Hematopoietic multipotent progenitor cell treated with erythropoietin and hydrocortisone succinate and interleukin-3 and kit ligand, for 6 days (in vitro differentiated cells): Measurements from ENCODE around the gene RIN1.
A peak's percentile ranks its signal among the peaks of the same experiment; 100 is the strongest.
"Not testable (repeated sequence)": the region's sequence is repeated elsewhere in the genome, so short reads cannot be mapped to it uniquely, and the experiment has no call there.

Source experiments
- DNase-seq: peaks from one replicate; pipeline ENCODE4 v3.0.0-alpha.2; 2015

Gene RIN1, protein sequence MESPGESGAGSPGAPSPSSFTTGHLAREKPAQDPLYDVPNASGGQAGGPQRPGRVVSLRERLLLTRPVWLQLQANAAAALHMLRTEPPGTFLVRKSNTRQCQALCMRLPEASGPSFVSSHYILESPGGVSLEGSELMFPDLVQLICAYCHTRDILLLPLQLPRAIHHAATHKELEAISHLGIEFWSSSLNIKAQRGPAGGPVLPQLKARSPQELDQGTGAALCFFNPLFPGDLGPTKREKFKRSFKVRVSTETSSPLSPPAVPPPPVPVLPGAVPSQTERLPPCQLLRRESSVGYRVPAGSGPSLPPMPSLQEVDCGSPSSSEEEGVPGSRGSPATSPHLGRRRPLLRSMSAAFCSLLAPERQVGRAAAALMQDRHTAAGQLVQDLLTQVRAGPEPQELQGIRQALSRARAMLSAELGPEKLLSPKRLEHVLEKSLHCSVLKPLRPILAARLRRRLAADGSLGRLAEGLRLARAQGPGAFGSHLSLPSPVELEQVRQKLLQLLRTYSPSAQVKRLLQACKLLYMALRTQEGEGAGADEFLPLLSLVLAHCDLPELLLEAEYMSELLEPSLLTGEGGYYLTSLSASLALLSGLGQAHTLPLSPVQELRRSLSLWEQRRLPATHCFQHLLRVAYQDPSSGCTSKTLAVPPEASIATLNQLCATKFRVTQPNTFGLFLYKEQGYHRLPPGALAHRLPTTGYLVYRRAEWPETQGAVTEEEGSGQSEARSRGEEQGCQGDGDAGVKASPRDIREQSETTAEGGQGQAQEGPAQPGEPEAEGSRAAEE

DNA sequence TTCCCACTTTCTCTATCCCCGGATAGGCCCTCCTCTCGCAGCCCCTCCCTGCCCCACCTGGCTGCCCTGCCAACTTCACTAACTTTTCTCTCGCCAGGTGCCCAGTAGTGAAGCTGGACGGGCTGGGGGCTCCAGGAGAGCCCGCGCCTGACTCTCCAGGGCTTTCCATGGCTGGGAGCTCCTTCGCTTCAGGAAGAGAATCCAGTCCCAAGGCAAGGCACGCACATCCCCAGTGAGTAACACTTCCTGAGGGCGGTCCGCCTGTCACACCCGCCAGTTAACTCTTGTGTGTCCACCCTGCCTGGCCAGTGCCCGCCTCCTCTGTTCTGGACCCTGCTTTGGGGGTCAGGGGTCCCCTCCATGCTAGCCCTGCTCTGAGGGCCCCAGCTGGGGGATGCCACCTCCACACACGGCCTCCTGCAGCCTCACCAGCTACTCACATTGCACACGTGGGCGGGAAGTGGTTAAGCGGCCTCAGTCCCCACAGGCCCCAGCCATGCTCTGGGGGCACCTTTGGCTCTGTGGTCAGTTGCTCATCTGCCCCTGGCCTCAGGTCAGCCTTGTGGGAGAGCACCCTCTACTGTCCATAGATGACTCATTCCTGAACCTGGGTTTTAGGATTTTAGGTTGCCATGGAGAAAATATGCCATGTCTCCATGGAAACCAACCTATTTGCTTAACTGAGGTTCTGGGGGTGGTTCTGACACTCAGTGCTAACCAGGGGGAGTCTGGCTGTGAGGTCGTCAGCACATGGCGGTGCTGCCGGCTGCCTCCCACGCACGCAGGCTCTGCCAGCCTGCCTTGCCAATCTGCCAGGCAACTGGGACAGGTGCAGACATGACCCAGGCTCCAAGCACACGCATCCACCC is at the start of gene RIN1:
Gene RIN1 (minus strand): TSS at position 201 of the 869 bp plus-strand sequence. CDS start 32 bp downstream, at position 169.
- peak; percentile 58 for DNase-seq

DNA sequence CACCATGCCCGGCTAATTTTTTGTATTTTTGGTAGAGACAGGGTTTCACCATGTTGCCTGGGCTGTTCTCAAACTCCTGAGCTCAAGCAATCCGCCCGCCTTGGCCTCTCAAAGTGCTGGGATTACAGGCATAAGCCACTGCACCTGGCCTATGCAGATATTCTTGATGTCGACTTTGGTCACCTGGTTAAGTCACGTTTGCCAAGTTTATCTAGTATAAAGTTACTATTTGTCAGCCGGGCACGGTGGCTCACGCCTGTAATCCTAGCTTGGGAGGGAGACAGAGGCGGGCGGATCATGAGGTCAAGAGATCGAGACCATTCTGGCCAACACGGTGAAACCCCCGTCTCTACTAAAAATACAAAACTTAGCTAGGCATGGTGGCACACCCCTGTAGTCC is 48.1 kb upstream of the RIN1 start:
- DNase-seq = not testable (repeated sequence)

DNA sequence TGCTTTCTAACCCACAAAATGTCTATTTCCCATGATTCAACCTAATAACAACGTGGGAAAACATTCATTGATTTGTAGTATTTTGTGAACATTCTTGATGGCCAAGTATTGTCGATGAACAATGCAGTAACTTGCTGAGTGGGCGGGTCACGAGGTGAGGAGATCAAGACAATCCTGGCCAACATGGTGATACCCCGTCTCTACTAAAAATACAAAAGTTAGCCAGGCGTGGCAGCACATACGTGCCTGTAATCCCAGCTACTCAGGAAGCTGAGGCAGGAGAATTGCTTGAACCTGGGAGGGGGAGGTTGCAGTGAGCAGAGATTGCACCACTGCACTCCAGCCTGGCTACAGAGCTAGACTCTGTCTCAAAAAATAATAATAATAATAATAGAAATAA is 44.0 kb upstream of the RIN1 start:
- not testable (repeated sequence) for DNase-seq

DNA sequence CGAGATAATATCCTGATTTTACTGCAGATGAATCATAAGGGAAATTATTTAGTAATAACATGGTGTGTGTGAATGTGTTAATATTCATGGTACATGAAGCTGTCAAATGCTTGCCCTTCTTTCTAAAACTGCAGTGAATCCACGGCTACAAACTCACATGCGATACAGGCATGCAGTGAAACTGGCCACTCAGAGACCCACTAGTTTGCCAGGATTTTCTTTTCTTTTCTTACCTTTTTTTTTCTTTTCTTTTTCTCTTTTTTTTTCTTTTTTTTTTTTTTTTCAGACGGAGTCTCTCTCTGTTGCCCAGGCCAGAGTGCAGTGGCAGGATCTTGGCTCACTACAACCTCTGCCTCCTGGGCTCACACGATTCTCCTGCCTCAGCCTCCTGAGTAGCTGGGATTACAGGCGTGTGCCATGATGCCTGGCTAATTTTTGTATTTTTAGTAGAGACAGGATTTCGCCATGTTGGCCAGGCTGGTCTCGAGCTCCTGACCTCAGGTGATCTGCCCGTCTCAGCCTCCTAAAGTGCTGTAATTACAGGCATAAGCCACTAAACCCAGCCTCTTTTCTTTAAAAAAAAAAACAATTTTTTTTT is 37.6 kb upstream of the RIN1 start:
- not testable (repeated sequence) for DNase-seq

DNA sequence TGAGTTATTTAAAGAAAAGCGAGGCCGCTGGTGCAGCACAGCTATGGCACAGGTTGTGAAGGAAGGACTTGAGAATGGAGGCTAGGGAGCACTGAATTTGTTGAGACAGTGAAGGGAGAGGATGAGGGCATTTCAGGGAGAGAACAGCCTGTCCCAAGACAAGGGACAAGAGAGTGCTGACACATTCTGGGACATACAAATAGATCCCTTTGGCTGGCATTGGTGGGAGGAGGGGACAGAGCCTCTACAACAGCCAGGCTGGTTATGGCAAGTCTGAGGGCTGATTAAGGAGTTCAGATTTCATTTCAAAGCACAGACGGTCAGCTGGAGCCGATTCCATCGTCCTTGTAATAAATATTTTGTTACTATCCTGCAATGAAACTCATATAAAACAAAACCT is 37.0 kb upstream of the RIN1 start:
- DNase-seq = no peak

DNA sequence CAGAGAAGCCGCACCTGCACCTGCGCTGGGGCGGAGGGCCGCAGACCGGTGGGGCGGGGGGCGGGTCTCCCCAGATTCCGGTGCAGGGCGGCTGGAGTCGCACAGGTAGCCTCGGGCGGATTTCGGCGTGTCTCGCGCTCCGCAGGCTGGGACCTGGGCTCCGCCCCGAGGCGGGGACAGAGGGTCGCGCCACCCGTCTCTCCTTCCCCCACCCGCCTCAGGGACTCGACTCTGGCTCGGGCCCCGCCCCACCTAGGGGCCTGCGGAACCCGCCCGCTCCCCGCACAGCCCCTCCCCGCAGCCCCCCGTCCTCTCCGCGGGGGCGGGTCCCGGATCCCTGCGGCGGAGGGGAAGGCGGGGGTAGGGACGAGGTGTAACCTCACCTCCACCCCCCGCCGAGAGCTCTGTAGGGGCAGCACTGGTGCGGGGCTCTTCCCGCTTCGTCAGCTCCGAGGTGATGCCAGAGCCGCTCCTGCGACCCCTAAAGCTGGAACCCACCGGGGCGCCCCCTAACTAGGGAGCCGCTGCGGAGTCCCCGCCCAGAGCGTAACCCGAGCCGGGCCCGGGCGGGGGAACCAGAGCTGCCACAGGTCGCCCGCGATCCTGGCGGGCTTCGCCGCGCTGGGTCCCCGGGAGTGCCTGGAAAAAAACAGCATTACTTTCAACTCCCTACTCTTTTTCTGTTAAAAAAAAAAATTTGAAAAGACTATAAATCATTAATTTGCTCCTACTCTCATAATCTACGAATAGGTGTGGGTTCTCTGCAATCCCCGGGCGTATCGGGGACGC is 35.6 kb upstream of the RIN1 start, which contains the start of gene SLC29A2:
Gene SLC29A2 (minus strand): TSS at position 134 of the 789 bp plus-strand sequence. CDS start 169 bp downstream, outside the sequence.
- DNase-seq = peak; percentile 87

DNA sequence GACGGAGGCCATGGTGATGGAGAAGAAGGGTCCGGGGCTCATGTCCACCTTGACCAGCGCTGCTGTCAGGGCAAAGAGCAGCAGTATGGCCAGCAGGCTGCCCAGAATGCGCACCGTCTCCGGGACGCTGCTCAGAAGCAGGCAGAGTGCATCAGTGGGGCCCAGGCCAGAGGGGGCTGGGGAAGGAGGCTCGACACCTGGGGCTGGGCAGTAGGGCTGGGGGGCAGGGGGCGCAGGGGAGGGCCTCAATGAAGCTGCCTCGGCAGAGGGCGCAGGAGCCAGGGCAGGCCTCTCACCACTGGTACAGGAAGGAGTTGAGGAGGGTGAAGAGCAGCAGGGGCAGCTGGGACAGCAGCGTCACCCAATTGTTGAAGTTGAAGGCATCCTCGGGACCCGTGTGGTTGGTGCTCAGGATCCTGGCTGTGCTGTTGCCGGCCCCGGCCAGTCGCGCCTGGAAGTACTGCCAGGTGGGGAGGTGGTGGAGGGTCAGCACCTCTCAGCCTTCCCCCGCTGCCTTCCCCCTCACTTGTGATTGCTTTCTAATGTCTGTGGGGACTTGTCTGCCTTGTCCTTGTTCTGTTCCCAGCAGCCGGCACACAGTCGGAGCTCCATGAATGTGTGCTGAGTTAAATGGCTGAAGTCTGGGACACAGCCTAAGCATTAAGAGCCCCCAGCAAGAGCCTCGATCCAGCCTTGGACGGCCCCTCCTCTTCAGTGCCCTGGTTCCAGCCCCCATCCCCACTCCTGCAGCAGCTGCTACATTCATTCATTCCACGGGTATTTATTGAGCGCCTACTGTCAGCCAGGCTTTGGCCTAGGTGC is 33.0 kb upstream of the RIN1 start:
- no peak for DNase-seq

DNA sequence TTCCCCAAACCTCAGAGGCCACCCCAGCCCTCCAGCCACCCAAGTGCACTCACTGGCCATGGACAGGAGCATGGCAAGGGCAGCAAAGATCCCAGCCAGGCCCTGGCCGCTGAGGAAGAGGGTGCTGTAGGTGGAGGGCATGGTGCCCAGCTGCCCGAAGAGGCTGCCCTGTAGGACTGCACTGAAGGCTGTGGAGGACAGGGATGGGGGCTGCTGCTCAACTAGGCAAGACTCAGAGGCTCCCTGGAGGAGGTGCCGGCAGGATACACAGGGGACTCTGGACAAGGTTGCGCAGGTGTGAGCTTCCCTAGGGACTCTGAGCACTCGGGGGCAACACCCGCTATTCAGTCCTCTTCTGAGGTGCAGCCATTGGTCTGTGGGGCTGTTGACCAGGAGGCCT is 32.2 kb upstream of the RIN1 start:
- DNase-seq = no peak

DNA sequence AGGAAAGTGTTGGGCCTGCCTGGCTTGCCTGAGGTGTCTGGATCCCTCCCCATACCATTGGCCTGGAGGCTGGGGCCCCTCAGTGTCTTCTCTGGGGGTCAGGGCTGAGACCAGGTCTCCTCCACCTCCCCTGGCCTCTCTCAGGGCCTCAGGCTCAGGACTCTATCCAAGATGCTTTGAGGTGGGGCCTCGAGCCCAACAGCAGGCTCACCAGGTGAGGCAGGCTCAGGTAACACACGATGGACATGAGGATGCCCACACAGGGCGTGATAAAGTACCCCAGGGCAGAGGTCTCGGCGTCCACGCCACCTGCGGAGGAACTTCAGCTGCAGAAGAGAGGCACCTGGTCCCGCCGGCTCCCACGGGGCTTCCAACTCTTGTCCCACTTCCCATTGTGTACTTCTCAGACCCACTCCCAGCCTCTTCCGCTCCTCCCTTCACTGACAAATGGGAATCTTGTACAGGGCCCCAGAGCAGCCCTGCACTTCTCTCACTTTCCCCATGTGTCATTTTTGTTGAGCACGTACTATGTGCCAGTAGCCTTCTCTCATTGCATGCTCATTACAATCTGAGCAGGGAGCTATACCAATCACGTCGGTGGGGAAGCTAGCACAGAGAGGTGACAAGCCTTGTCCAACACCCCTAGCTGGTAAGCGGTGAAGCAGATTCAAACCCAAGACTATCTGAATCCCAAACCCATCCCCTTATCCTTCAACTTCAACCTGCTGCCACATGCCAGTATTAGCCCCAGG is 31.5 kb upstream of the RIN1 start:
- DNase-seq = no peak

DNA sequence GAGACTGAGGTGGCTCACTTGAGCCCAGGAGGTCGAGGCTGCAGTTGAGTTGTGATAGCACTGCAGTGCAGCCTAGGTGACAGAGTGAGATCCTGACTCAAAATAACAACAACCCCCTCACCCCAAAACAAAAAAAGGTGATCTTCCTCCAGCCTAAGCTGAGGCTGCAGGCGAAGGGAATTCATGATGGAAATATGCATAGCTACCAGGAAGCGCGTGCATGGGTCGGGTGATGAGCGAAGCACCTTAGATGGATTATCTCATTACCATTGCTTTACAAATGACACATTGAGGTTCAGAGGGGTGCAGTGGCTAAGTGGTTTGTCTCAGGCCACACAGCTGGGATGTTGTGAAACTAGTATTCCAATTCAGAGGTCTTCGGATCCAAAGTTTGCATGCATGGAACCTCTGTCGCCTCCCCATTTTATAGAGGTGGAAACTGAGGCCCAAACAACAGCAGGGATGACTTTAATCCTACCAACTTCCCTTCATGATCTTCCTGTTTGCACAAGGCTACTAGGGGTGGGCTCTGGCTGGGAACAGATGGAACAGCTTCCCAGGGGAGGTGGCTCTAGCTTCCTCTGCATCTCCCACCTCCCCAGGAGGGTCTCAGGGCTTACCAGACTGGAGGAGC is 30.7 kb upstream of the RIN1 start:
- no peak for DNase-seq

DNA sequence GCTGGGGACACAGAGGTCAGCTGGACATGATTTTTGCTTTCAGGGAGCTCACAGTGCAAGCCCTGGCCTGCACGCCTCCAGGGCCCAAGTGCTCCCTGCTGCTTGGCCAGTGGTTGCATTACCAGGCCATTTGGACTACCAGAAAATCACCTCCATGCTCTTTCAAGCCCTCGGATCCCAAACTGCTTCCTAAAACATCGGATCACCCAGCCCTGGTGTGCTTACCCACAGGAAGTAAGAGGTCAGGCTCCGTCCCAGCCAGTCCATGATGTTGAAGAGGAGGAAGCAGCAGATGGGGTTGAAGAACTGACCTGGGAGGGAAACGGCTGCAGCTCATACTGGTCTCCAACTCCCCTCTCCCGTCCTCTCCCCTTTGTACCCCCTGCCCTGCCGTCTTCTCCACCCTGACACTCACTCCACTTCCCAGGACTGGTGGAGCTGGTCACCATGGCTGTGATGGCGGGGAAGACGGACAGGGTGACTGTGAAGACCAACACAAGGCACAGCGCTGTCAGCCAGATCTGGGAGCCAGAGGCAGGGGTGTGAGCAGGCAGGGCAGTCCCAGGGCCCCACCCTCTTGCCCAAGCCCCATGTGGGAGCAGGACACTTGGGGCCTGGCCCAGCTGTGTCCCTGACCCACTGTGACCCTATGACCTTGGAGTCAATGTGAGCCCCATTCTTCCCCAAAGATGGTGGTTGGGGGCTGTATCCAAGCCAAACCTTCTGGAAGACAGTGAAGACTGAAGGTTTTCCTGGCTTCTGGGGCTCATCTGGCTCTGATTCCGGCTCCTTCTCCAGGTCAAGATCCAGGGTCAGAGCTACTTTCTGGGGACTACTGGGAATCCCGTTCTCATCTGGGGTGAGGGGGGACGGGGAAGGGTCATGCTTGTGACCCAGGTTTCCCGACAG is 29.7 kb upstream of the RIN1 start:
- DNase-seq = no peak

DNA sequence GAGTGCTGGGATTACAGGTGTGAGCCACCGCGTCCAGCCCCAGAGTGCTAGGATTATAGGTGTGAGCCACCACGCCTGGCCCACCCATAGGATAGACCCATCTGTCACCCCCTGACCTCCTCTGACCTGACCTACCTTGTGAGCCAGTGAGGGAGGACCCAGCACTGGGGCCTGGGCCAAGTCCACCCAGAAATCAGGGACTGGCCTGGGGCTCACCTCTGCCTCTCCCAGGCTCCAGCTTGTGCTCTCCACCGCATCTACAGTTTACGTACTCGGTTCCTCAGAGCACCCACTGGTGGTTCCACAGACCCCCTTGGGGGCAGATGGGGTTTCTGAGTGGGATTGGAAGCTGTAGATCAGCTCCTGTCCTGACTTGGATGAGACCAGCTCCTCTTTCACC is 28.9 kb upstream of the RIN1 start:
- no peak for DNase-seq

DNA sequence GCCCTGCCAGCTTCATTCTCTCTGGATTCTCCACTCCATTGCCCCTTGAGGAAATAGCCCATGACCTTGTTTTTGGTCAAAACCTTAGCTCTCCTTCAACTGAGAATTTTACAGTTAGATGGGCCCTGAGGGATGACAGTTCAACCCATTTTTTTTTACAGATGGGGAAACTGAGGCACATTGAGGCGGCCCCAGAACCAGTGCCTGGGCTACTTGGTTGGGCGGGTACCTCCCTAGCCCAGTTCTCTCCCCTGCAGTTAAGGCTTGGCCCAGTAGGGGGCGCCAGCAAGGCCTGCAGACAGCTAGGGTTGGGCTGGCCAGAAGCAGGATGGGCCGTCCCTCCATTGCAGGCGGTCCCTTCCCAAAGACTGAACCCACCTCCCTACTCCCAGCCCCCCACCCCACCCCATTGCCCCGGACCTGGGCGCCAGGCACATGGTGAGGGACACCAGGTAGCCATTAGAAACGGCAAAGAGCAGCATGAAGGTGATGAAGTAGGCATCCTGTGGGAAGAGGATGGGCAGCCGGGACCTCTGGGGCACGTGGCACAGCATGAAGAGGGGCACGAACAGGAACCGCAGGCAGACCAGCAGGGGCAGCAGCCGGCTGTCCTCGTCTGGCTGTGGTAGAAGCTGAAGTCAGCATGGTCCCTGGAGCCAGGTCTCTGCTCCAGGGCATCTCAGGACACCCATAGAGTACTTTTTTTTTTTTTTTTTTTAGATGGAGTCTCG is 27.7 kb upstream of the RIN1 start:
- peak; percentile 62 for DNase-seq

DNA sequence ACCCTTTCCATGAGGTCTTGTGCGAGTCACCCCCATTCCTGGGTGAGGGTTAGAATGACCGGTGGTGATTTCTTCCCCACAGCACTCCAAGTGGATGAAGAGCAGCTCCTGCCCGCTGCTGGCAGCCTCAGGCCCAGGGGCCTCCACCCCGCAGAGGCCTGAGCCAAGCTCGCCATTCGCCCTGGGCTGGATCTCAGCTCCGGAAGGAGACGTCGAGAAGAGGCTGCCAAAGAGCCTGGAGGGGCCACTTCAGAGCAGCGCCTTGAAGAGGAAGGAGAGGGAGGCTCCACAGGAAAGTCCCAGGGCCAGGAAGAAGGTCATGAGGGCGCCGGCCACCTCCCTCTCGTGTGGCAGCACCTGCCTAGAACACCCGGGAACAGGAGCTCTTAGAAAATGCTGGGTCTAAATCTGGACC is 27.0 kb upstream of the RIN1 start:
- no peak for DNase-seq

DNA sequence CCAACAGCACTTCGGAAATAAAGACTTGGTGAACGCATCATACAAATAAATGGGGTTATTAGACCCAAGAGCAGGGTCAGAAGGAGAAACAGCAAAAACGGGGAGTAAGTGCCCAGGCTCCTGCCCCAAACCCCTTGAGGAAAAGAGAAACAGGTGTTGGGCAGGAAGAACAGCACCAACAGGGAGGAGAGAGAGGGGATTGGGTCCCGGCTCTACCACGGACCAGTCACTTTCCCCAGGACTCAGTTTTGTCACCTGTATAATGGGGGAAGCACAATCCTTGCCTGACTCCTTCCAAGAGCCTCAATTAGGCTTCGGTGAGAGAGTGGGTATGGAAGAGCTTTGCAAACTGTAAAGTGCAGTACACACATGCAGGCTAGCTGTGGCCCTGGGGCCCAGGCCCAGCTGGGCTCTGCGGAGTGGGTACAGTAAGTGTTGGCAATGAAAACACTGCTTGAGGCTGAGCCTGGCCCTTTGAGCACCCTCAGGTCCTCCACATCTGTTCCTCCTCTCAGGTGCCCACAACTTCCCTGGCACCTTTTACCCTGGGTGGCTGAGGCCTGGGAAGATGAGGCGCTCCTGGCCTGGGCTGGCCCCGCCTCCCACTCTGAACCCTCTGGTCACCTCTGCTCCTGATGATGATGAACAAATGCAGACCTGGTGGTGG is 26.4 kb upstream of the RIN1 start:
- no peak for DNase-seq

DNA sequence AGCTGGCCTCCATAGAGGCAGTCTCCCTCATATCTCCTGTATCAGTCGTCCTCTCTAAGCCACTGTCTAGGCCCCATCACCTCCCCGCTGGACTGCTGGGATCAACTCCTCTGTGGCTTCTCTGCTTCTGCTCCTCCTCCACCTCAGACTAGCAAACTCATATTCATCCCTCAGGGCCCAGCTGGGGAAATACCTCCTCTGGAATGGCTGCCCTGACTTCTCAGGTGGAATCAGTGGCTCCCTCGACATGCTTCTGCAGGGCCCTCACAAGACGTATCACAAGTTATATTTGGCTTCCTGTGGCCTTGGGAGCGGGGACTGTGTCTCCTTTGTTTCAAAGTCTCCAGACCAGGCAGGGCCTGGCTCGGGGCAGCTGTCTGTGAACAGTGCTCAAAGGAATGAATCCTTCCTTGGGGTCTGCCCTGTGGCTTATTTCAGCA is 25.3 kb upstream of the RIN1 start:
- no peak for DNase-seq
